Frontal cortex (tissue), 4 donors: ENCODE data around the gene INPP5E. TPM values are rescaled to one million over a fixed set of nuclear protein-coding genes. Genes with fewer than 3 reads are reported as not detected.
A peak's percentile ranks its signal among the peaks of the same experiment; 100 is the strongest.

ENCODE experiments used
- DNase-seq, 2 donors: peaks; one replicate each; pipeline ENCODE4 v3.0.0; 2012; ENCODE audit warnings: low spot score in 2 of 2
- FAIRE-seq: peaks from 2 replicates; lab custom pipeline; 2012; peaks lifted over from hg19 to GRCh38; lab: Jason Lieb, UNC
- total RNA-seq: library from RNA; depleted of rRNA; stranded (reverse); fragments of >200 nt; gene quantifications from one replicate; pipeline ENCODE4 v1.2.3, GENCODE V29; 2014
- donor health status: control.
- donor health status: control.
- donor health status: control.

INPP5E gene
- total RNA-seq, 1 donor from 2014 or later = 10.2 TPM

DNA sequence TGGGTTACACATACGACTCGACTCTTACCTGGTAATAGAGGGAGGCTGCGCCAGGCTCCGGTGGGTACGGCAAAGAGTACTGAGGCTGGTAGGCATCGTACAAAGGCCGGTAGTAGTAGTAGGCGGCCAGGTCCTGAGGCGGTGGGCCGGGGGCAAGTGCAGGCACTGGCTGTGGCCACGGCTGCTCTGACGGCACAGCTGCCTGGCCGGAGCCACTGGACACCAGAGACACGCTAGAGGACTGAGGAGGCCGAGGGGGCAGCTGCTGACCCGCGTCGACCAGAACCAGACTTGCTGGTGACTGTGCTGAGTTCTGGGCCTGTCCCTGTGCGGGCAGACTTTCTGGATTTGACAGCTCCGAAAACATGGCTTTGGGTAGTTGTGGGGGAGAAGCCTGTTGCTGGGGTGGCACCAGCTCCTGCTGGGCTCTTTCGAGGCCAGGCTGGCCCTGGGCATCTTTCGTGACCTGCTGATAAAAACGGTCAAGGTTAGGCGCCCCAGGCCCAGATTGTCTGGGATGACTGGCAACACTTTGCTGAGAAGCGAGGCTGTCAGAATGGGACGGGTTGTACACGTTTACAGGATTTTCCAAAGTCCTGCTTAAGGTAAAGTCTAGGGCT is 34.5 kb upstream of the INPP5E start:
- FAIRE-seq = no peak
- DNase-seq = no peak

DNA sequence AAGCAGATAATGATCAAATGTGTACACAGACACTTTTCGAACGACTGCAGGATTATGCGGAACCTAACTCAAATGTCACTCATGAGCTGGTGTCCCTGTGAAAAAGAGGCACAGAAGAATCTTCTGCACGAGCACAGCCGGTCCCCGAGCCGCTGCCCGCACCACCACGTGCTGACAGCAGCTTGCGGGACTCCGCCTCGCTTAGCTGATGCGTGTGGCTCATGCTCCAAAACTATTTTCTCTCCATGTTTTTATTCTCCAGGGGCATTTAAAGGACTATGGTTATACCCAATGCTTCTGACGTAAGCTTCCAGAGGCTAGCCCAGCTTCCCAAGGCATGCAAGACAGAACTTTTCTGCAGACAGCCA is 33.7 kb upstream of the INPP5E start:
- no peak for FAIRE-seq

DNA sequence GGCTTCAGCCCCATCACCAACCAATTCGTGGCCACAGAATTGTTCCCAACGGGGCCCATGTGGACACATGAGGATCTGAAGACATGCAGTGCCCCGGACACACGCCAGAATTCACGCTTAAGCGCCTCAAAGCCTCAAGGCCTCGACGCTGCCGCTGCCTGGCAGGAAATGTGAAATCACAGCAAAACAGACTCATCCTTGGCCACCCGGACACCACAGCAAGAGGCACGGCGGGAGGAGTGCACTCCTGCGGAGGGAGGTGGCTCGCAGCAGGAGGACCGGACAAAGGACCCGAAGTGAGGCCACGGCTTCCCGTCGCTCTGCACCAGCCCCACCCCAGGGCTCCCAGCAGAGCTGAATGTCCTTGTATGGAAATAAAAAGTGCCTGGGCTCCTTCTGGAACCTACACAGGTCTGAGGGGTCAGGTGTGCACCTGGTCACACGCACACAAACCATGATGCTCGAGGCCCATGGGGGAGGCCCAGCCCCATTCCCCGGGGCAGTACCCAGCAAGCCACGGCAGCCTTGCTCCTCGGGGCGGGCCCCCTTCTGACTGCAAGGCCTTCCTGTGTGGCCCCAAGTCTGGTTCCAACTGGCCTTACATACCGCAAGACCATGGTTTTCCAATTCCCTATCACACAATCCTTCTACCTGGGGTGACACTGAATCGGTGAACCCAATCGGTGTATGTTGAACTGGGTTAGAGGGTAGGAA is 33.2 kb upstream of the INPP5E start:
- DNase-seq = no peak
- FAIRE-seq = no peak

More for the DNA sequence above, 33.7 kb upstream of the INPP5E start:
- DNase-seq = no peak

- no peak for DNase-seq
- no peak for FAIRE-seq
Observed at GRCh38 chr9:136471802-136472487, 32.3 kb upstream of the INPP5E start.

- DNase-seq = no peak
- FAIRE-seq = no peak
Observed at GRCh38 chr9:136470792-136471469, 31.3 kb upstream of the INPP5E start.

GRCh38 chr9:136470356-136470755 is 30.7 kb upstream of the INPP5E start:
- no peak for FAIRE-seq
- DNase-seq = no peak

DNA sequence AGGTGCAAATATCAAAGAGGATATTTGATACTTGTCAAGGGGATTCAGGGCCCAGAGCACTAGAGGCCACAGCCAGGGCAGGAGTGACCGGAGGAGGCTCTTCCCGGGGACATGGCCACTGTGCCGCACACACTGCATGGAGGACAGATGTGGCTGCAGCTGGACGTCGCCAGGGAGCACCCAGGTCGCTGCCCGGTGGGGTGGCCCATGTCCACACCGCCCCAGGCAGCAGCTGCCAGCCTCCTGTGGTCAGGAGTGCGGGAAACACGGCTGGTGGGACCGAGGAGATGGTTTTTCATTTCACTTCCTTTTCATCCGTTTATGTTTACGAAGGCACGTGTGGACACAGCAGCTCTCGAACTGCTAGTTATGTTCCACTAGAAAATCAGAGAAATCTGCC is 28.1 kb upstream of the INPP5E start:
- DNase-seq (peak in 1 of 2 donors; percentile 17), FAIRE-seq (no peak)

DNA sequence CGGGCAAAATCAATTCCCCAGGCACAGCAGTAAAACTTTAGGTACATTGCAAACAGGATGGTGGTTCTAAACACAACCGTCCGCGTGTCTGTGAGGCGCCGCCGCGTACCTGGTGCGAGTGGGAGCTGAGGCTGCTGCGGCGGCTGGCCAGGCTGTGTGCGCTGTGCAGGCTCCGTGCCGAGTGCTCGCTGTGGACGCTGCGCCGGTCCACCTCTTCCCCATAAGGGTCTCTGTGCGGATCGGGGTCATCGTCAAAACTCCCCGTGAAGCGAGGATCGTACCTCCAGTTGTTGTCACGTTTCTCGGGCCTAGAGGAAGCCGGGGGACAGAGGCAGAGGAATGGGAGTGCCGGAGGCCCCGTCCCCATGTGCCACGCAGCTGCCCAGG is 26.5 kb upstream of the INPP5E start:
- FAIRE-seq = no peak
- DNase-seq = peak in 1 of 2 donors; percentile 12

GRCh38 chr9:136465500-136466154 is 26.0 kb upstream of the INPP5E start:
- peak in 1 of 2 donors; percentile 33 for DNase-seq
- FAIRE-seq = no peak

GRCh38 chr9:136464241-136464640 is 24.6 kb upstream of the INPP5E start:
- FAIRE-seq (no peak), DNase-seq (peak in 1 of 2 donors; percentile 12)

DNA sequence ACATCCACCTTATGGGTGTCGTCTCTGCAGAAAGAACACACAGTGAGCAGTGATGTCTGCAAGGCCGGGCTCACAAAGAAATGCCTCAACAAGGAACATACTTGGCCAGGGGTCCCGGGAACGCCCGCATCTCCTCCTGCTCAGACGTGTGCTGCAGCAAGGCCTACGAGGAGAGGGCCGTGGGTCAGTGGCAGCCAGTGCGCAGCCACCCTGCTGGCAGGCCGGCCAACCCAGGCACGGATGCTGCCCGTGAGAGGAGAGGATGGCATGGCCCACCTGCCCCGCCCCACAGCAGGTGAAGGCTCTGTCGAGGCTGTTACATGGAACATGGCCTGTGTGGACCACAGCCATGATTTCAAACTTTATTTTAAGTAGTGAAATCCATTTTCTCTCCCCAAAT is 23.9 kb upstream of the INPP5E start:
- FAIRE-seq (no peak), DNase-seq (no peak)

- no peak for DNase-seq
- FAIRE-seq = no peak
Observed at GRCh38 chr9:136462664-136463063, 23.0 kb upstream of the INPP5E start.

DNA sequence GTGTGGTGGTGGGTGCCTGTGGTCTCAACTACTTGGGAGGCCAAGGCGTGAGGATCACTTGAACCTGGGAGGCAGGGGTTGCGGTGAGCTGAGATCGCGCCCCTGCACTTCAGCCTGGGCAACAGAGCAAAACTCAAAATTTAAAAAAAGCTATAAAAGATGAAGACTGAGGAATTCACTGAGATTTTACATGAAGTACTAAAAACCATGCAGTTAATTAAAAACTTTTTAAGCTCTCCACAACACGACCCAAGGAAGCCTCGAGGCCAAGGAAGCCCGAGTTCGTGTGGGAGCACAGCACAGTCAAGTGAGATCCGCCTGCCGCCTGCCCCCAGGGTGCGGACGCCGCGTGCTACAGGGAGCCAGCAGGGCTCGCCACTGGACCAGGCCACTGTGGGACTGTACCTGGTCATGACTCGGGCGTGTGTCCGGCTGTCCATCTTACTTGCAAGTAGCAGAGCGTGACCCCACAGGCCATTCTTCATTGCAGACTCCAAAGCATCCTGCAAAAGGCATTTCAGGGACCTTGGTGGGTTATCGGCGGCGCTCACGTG is 21.2 kb upstream of the INPP5E start:
- FAIRE-seq (no peak), DNase-seq (no peak)

DNA sequence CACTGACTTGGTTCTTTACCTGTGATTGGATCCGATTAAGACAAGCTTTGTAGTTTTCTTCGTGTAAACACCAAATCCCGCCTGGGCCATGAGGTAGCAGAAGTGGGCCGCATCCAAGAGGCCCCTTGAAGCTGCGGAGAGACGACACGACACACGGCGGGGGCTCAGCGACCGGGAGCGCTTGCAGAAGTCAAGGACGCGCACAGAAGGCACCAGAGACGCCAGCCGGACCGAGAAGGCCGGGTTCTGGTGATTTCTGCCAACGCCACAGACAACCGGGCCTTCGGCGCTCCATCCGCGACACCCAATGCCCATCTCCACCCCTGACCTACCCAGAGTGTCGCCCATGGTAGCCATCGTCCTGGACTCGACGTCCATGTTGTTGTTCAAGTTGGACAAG is 19.8 kb upstream of the INPP5E start:
- FAIRE-seq = no peak

DNA sequence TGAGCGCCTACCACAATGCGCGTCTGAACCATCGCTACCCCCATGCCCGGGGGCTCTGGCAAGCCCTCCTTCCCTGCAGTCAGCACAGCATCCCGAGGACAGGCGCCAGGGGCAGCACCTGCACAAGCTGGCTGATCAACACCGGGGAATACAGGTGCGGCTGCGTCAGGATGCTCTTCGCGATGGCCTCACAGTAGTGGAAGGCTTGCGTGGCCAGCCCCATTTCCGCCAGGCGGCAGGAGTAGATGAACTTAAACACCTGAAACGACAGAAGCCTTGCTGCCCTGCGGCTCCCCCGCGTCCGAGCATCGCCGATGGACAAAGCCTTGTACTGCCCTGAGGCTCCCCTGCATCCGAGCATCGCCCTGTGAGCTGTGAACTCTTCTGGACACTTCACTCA is 17.7 kb upstream of the INPP5E start:
- FAIRE-seq = no peak

More for the DNA sequence above, 19.8 kb upstream of the INPP5E start:
- DNase-seq = no peak

DNA sequence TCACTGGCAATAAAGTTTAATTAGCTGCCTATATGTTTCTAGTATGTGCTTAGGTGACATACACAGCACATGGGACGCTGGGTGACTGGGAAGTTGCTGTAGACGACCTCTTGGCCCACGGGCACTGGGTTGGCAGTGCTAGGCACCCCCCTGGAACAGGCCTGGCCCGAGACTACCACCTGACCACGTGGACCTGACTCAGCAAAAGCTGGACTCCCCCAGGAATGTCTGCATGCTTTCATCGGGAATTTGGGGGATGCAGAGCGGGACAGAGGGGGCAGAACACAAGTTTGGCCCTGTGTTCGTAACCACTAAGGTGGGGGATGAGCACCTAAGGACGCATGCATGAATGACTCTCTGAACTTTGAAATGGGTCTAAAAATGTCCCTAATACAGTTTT is 16.6 kb upstream of the INPP5E start:
- no peak for DNase-seq
- no peak for FAIRE-seq

More for the DNA sequence above, 17.7 kb upstream of the INPP5E start:
- no peak for DNase-seq

DNA sequence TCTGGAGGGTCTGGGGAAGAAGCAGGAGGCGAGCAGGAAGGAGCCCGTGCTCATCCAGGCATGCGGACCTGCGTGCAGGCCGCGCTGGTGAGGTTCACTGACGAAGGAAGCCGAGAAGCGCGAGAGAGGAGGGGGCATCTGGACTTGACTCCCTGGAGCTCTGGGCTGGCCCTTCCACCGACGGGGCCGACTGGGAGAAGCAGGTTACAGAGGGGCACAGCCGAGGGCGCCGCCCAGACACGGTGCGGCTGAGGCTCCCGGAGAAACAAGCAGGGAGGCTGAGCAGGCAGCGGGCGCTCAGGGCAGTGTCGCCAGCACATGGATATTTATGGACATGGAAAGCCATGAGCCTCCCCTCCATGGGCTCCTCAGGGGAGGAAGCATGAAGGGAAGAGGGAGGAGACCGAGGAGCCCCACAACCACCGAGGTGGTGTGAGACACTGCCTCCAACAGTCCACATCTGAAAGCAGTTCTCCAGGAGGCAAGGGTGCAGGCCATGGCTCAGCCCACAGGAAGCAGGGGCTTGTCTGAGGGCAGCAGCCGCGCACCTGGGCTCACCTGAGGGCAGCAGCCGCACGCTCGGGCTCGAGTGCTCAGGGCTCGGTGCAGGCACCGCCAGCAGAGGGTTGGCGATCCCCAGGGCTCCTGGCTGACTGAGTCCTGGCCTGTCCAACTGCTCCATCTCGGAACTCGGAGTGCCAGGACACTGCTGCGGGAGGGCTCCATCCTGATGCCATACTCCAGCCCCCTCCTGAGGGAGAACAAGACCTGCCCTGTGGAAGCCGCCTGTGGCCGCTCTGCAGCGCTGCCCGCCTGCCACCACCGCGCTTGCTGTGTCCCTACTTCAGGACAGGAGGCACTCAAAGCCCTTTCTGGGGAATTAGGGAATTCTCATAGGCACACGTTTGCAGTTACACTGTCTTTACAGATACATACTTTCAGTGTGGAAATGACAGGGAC is 15.7 kb upstream of the INPP5E start:
- FAIRE-seq (no peak), DNase-seq (no peak)

- no peak for FAIRE-seq
- DNase-seq = no peak
Observed at GRCh38 chr9:136454026-136454796, 14.6 kb upstream of the INPP5E start.
